IPS-11a (cell line): ENCODE data around the gene CEACAM16.
"Not testable (repeated sequence)": the region's sequence is repeated elsewhere in the genome, so short reads cannot be mapped to it uniquely, and the experiment has no call there.

Experiments
- H3K4me3 ChIP-seq: one replicate; pipeline ENCODE4 v1.5.1; 2013; ENCODE audit warnings: low read depth, low read length, control low read depth

The CEACAM16 gene

DNA sequence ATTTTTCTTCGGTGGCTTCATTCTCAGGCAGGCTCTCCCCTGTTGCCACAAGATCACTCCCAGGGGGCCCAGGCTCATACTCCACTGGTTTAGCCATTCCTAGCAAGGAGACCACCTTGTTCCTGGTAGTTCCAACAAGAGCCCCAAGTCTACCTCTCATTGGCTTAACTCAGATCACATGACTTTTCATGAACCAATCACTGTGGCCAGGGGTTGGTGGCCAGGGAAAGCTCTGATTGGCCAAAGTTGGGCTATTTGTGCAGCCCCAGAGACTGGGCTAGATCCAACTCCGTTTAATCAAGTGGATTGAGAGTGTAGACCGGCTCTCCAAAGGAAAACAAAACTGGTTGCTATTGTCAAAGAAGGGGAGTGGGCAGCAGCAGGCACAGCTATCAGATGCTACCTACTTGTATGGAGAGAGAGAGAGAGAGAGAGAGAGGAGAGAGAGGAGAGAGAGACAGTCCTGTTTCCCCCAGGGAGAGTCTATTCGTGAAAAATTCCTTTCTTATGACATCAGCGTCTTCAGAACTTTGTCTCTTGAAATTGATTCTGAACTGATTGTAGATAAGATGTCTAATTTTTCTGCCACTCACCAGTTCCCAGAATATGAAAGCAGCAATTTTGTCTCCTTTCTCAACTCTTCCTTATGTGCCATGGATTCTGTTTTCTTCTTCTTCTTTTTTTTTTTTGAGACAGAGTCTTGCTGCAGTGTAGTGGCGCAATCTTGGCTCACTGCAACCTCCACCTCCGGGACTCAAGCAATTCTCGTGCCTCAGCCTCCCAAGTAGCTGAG, 21.7 kb upstream of the CEACAM16 start:
- no peak overlapping the region for H3K4me3 ChIP-seq

DNA sequence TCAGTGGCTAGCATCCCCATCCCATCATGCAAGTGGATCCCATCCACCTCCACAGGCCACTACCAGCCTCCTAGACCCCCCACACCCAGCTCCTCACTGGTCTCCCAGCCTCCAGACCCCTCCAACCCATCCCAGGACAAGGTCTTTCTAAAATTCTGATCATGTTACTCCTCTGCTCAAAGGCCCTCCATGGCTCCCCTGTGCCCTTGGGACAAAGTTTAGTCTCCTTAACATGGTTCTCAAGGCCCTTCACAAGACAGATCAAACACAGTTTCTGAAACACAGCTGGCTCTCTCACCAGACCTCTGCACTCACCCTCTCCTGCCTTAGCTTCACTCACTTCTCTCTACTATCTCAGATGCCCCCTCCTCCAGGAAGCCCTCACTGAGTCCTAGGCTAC, 18.4 kb upstream of the CEACAM16 start:
- no peak overlapping the region for H3K4me3 ChIP-seq

DNA sequence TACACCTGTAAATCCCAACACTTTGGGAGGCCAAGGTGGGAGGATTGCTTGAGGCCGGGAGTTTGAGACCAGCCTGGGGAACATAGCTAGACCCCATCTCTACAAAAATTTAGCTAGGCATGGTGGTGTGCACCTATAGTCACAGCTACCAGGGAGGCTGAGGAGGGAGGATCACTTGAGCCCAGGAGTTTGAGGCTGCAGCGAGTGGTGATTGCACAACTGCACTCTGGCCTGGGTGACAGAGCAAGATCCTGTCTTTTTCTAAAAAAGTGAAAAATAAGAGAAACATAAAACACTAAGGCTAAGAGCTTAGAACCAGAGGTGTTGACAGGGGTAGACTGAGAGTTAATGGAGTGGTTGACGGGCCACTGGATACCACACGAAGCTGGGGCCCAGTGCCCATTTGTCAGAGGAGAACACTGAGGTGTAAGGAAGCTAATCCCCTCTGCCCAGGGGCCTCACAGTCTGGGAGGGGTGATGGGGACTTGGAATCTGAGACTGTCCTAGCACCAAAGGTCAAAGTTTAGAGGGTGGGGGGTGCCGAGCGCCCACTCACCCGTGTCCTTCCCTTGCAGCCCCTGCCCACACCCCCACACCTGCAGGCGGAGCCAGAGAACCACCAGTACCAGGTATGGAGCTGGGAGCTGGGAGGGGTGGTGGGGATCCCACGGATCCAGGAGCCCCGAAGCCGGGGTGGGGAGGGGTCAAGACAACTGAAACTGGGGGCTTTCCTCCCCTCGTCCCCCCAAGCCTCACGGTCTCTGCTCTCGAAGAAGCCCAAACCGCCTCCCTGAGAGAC, 16.8 kb upstream of the CEACAM16 start:
- H3K4me3 ChIP-seq: no peak overlapping the region

DNA sequence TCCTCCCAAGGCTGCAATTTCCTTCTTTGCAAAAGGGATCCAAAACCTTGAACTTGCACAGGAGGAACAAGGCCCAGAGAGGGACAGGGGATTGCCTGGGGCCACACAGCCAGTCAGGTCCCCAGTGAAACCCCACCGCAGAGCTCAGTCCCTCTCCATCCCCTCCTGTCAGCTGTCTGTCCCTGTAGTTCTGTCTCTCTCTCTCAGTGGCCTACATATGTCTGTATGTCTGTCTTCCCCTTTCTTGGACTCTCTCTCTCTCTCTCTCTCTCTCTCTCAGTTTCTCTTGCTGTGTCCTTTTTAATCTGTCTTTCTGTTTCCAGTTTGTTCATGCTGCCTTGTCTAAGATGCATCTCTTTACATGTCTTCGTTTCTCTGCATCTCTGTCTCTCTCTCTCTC, 16.1 kb upstream of the CEACAM16 start:
- no peak overlapping the region for H3K4me3 ChIP-seq

DNA sequence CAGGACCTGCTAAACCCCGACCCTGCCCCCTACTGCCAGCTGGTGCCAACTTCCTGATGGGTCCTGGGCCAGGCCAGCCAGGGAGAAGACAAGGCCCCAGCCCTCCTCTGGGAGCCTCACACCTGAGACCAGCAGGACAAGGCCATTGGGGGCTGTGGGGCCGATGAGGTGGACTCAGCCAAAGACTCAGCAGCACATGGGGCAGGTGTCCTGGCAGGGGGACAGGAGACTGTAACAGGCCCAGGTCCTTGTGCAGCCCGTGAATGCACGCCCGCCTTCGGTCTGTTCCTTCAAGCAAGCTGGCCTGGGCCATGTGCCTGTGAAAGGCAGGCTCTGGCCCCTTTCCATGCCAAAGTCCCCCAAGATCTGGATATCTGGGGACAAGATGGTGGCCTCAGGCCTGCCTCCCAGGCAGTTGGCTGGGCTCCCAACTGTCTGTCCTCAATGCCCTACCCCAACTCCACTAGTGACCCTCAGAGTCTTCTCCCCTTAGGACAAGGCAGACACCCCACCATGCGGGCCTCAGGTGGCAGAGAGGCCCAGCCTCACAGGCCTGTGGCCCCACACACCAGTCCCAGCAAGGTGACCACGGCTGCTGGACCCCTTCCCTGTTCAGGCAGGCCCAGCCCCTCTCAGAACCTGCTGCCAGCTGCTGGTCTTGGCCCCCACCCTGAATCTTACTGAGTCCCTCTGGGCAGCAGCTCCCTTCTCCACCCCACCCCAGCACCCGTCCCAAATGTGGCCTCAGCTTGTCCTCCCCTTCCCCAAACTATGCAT, 15.3 kb upstream of the CEACAM16 start:
- H3K4me3 ChIP-seq: no peak overlapping the region

DNA sequence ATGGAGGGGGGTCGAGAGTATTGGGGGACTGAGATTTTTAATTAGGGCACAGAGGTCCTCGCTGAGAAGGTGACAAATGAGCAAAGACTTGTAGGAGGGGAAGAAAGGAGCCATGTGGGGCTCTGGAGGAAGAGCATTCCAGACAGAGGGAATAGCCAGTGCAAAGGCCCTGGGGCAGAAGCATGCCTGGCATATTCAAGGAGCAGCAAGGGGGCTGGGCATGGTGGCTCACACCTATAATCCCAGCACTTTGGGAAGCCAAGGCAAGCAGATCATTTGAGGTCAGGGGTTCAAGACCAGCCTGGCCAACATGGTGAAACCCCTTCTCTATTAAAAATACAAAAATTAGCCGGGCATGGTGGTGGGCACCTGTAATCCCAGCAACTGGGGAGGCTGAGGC, 14.6 kb upstream of the CEACAM16 start:
- not testable (repeated sequence) for H3K4me3 ChIP-seq

DNA sequence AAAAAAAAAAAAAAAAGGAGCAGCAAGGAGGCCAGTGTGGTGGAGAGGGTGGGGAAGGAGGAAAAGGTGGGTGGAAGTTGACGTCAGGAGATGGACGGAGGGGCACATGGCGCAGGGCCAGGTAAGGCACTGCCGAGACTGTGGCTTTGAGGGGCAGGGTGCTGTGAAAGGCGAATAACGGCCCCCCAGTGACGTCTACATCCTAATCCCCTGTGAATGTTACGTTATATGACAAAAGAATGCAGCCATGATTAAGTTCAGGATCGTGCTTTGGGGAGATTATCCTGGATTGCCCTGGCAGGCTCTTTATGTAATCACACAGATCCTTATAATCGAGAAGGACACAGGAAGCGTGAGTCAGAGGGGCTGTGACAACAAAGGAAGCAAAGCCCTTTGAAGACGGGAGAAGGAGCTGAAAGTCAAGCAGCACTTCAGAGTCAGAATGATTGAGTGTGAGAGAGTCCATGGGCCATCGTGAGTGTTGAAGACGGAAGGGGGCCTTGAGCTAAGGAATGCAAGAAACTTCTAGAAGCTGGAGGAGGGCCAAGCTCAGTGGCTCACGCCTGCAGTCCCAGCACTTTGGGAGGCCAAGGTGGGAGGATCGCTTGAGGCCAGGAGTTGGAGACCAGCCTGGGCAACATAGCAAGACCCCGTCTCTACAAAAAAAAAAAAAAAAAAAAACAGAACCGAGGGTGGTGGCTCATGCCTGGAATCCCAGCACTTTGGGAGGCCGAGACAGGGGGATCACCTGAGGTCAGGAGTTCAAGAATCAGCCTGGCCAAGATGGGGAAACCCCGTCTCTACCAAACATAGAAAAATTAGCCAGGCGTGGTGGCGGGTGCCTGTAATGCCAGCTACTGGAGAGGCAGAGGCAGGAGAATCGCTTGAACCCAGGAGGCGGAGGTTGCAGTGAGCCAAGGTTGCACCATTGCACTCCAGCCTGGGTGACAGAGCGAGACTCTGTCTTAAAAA, 13.8 kb upstream of the CEACAM16 start:
- no peak overlapping the region for H3K4me3 ChIP-seq

DNA sequence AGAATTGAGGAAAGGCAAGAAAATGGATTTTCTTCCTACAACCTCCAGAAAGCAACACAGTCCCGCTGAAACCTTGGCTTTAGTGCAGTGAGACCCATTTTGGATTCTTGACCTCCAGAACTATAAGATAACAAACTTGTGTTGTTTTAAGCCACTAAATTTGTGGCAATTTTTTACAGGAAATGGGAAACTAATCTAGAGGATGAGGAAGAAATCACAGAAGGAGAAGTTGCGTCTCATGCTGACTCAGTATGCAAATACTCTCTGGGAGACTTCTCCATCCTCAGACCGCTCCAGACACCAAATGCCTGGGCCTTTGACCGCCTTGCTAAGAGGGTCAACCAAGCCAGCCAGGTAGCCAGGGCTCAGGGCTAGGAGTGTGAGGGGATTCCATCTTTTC, 13.1 kb upstream of the CEACAM16 start:
- no peak overlapping the region for H3K4me3 ChIP-seq

DNA sequence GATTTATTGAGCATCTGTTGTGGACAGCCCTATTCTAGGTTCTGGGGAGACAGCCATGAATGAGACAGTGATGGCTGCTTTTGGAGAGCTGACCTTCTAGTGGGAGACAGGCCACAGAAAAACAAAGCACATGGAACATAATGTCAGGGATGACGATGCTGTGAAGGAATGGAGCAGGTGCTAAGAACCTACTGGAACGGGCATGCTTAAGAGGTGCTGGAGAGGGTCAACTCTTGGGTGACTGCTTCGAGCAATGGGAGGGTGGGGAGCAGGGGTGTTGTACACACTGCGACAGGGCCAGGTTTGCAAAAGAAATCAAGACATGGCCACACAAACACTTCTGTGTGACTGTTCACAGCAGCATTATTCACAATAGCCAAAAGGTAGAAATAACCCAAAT, 12.1 kb upstream of the CEACAM16 start:
- no peak overlapping the region for H3K4me3 ChIP-seq

DNA sequence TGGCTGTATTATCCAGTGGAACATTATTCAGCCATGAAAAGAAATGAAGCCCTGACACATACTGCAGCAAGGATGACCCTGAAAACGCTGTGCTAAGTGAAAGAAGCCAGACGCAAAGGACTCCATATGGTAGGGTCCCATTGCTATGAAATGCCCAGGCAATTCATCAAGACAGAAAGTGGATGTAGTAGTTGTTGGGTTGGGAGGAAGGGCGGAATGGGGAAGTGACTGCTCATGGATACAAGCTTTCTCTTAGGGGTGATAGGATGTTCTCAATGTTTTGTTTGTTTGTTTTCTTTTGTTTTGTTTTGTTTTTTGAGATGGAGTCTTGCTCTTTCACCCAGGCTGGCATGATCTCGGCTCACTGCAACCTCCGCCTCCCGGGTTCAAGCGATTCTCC, 11.1 kb upstream of the CEACAM16 start:
- H3K4me3 ChIP-seq: no peak overlapping the region

DNA sequence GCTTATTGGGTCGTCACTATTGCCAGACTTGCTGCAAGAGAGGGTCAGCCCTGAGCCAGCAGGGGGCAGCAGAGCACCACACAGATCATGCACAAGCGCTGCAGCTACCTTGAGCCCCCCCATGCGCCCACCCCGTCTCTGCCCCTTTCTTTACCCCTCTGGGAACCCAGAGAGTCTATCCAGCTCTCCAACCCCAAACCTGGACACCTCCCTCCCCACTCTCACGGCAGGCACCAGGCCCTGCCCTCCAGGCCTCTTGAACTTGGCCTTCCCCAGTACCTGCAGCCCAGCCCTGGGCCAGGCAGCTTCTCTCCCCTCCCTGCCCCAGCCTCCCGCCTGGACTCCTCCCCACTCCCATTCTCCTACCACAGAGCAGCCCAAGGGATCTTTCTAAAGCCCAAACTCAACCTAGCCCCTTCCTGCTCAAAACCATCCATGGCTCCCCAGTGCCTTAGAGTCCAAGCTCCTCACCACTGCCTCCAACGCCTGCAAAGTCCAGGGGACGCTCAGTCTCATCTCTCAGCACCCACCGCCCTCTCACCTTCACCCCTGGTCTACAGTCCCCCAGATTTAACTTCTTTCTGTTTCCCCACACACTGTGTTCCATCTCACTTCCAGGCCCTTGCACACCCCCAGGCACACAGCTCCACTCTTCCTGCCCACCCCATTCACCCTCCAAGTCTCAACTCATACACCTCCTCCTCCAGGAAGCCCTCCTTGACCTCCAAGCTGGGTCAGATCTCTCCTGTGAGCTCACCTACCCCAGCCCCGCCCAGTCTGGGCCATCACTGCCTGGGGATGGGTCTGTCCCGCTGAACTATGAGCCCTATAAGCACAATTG, 9.4 kb upstream of the CEACAM16 start:
- no peak overlapping the region for H3K4me3 ChIP-seq

DNA sequence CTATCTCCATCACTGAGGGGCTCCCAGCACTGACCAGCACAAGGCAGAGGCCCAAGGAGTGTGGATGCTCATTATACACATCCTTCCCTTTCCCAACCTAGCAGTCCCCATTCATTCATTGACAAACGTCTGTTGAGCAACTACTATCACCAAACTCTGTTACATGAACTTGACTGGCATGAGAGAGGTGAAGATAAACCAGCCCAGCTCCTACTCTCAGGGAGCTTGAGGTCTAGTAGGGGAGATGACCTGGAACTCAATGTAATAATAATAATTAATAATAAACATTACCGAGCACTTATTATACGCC, 8.9 kb upstream of the CEACAM16 start:
- H3K4me3 ChIP-seq: no peak overlapping the region

DNA sequence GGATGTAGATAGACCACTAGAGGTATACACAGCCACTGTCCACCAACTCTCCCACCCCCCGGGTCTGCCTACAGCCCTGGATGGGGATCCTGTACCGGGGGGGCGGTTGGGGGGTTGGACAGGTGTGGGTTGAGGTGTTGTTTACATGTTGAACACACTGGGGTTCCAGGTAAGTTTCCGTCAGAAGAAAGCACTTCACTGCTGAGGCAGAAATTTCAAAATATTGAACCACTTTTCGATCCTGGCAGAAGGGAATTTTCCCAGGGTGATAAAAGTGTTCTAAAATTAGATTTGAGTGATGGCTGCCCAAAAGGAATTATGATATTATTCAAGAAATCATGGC, 6.6 kb upstream of the CEACAM16 start:
- no peak overlapping the region for H3K4me3 ChIP-seq

DNA sequence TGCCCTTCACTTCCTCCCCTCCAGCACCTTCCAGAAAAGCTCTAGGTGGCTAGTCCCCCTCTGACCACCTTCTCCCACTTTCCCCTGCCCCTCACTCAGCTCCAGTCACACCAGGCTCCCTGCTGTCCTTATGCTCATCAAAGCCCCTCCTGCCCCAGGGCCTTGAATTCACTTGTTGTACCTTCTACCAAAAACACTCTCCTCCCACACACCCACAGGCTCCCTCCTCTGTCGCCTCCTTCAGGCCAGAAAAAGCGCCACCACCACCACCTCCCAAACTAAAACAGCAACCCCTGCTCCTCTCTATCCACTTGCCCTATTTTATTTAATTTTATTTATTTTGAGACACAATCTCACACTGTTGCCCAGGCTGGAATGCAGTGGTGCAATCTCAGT, 4.8 kb upstream of the CEACAM16 start:
- no peak overlapping the region for H3K4me3 ChIP-seq

DNA sequence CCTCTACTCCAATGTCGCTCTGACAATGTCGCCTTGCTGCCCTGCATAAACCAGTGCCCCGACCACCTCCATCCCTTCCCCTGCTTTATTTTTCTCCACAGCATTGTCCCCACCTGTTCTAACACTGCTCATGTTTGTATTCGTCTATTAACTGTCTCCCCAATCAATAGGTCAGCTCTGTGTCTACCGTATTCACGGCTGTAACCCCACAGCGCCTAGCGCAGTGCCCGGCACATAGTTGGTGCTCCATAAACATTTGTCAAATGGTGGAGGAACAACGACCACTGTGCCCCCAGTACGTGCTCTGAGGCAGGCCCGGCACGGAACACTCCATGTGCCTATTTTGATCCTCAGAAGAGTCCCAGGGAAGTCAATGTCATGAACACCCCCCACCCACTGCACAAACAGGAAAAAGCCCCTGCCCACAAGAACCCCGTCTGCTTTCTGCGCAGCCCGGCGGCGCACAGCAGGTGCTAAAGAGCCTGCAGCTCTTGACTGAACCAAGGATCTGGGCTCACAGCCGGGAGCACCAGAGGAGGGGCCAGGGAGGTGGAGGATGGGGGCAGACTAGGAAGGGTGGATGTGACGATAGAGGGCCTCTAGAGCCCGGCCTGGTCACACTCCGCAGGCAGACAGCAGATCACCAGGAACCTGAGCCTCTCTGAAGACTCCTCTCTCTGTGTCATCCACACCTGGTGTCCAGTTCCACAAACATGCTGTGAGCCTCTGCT, 1.8 kb upstream of the CEACAM16 start:
- no peak overlapping the region for H3K4me3 ChIP-seq

DNA sequence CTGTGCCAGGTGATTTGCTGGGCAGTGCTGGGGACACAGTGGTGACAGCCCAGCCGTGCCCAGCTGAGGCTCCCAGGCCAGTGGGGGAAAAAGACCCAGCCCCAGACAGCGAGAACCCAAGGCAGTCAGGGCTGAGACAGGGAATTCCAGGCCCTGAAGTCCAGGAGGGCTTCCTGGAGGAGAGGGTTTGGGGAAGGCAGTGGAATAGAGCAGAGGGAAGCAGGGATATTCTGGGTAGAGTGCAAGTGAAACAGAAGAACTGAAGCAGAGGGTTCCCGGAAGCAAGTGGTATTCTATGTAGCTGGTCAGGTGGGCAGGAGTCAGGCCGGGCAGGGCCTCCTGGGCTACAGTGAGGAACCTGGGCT, 1.3 kb upstream of the CEACAM16 start:
- no peak overlapping the region for H3K4me3 ChIP-seq

DNA sequence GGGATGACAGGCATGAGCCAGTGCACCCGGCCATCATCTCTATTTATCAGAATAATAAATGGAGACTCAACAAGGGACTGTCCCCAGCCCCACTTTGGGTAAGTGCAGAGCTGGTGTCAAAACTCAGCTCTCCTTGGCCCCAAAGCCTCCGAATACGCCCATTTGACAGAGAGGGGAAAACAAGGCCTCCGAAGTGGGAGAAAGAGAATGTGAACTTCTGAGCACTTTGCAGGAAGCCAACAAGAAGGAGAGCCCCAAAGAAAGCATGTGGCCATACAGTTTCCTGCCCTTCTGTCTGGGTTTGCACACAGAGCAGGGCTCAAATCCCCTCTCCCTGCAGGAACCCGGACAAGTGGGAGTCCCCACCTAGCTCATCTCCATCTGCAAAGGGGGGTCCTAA, 1.6 kb downstream of the CEACAM16 start:
- no peak overlapping the region for H3K4me3 ChIP-seq

DNA sequence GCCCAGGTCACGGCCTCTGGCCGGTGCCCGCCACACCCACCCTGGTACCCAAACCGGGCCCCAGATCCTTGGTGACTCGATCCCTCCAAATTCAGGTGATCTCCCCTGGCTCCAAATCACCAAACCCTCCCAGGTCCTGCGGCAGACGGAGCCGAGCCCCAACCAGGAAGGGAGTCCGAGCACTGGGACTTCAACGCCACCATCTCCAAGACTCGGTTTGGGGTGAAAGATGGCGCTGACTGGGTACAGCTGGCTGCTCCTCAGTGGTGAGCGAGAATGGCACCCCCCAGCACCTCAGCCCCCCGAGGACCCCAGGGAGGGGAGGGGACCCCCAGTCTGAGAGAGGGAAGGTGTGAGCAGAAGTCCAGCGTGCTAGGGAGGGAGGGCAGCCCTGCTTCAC, 2.3 kb downstream of the CEACAM16 start:
- H3K4me3 ChIP-seq: no peak overlapping the region

DNA sequence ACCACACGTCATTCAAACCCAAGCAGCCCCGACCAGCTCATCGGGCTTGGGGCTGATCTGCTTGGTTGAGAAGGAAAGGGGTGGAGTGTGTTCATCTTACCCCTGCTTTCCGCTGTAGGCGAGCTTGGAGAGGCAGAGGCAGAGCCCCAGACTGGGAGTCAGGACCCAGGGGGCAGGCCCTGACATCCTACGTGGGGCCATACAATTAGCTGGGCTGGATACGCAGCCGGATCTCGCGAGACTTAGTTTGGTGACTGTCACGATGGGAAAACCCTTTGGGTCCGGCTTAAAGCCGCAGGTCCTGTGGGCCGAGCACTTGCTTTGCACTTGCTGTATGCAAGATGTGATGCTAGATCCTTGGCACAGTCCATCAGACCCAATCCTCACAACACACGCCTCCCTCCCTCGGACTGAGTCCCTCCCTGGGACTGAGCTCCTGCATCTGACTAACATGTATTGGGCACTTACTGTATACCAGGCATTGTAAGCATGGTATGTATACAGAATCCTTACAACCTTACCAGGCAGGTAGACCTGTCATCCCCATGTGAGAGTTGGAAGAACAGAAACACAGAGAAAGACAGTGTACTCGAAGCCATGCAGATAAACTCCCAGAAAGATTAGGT, 3.7 kb downstream of the CEACAM16 start:
- H3K4me3 ChIP-seq: no peak overlapping the region
